Measurements from ENCODE around the gene RPL10.

RPL10 gene

GRCh38 chrX:154401918-154402621, 3.9 kb downstream of the RPL10 start:
- no peak for DNase-seq

- no peak for DNase-seq
Observed at GRCh38 chrX:154402622-154403127, 4.5 kb downstream of the RPL10 start.

GRCh38 chrX:154403192-154403591, 5.0 kb downstream of the RPL10 start:
- DNase-seq: no peak

GRCh38 chrX:154403858-154404257, 5.7 kb downstream of the RPL10 start:
- no peak for DNase-seq

- DNase-seq: no peak
Observed at GRCh38 chrX:154404625-154405192, 6.5 kb downstream of the RPL10 start.

- no peak for DNase-seq
Observed at GRCh38 chrX:154408659-154409221, 10.6 kb downstream of the RPL10 start.

GRCh38 chrX:154409222-154409871, 11.2 kb downstream of the RPL10 start, which contains the start of gene DNASE1L1:
TSS of gene DNASE1L1 (minus strand) at chrX:154409254. CDS start at chrX:154405568, 3,686 bp downstream.
- DNase-seq: peak; percentile 79

- DNase-seq: peak; percentile 60
Observed at GRCh38 chrX:154411981-154412340, 13.8 kb downstream of the RPL10 start.

GRCh38 chrX:154412468-154412867, 14.3 kb downstream of the RPL10 start:
- DNase-seq: peak; percentile 9

GRCh38 chrX:154413142-154413541, 15.0 kb downstream of the RPL10 start:
- DNase-seq: peak; percentile 12

- DNase-seq: no peak
Observed at GRCh38 chrX:154417157-154417556, 19.0 kb downstream of the RPL10 start.

- no peak for DNase-seq
Observed at GRCh38 chrX:154419189-154419588, 21.0 kb downstream of the RPL10 start.

- peak; percentile 23 for DNase-seq
Observed at GRCh38 chrX:154419688-154420401, 21.7 kb downstream of the RPL10 start.

- DNase-seq: no peak
Observed at GRCh38 chrX:154420402-154420756, 22.2 kb downstream of the RPL10 start.

- no peak for DNase-seq
Observed at GRCh38 chrX:154426916-154427770, 29.0 kb downstream of the RPL10 start.

GRCh38 chrX:154428176-154429171, 30.3 kb downstream of the RPL10 start, which contains the start of gene ATP6AP1:
TSS of gene ATP6AP1 (plus strand) at chrX:154428677. CDS start at chrX:154428693, 16 bp downstream.
- DNase-seq: peak; percentile 93

- DNase-seq: no peak
Observed at GRCh38 chrX:154429711-154430110, 31.5 kb downstream of the RPL10 start.

GRCh38 chrX:154430479-154430878, 32.3 kb downstream of the RPL10 start:
- DNase-seq: no peak

GRCh38 chrX:154430916-154431315, 32.7 kb downstream of the RPL10 start:
- no peak for DNase-seq

GRCh38 chrX:154431341-154431740, 33.2 kb downstream of the RPL10 start:
- no peak for DNase-seq

- DNase-seq: no peak
Observed at GRCh38 chrX:154432210-154432609, 34.0 kb downstream of the RPL10 start.
